Liver (tissue), 9 donors: ENCODE results near the gene ARAF. TPM values are rescaled to one million over a fixed set of nuclear protein-coding genes. Genes with fewer than 3 reads are reported as not detected.

Experiments used
- DNase-seq: peaks from one replicate; pipeline ENCODE4 v3.0.0-alpha.2; 2017; ENCODE audit warnings: low spot score
- H3K27ac ChIP-seq, 2 donors: one replicate each; pipeline ENCODE4 v1.7.0; 2013; ENCODE audit warnings: inconsistent platforms in 2 of 2, low read length in 2 of 2, control low read depth in 1 of 2, low read depth in 1 of 2, mild to moderate bottlenecking in 1 of 2
- H3K27me3 ChIP-seq, 4 donors: one replicate each; pipeline versions ENCODE4 v1.6.1 to v1.7.0; 2013; ENCODE audit warnings: low read length in 3 of 4, inconsistent platforms in 1 of 4, mild to moderate bottlenecking in 1 of 4, moderate library complexity in 1 of 4; ENCODE audit not compliant: control insufficient read depth in 4 of 4, insufficient read depth in 4 of 4
- H3K36me3 ChIP-seq, 4 donors: one replicate each; pipeline versions ENCODE4 v1.6.1 to v1.7.0; 2013; ENCODE audit warnings: low read length in 3 of 4, mild to moderate bottlenecking in 3 of 4, low read depth in 1 of 4, moderate library complexity in 1 of 4; ENCODE audit not compliant: control insufficient read depth in 4 of 4, insufficient read depth in 3 of 4
- H3K4me1 ChIP-seq, 4 donors: one replicate each; pipeline versions ENCODE4 v1.6.1 to v1.7.0; 2013; ENCODE audit warnings: low read length in 3 of 4, mild to moderate bottlenecking in 3 of 4, moderate library complexity in 1 of 4; ENCODE audit not compliant: control insufficient read depth in 4 of 4, insufficient read depth in 4 of 4
- H3K4me3 ChIP-seq, 3 donors: one replicate each; pipeline versions ENCODE4 v1.6.1 to v1.7.0; 2013; ENCODE audit warnings: low read length in 3 of 3, control low read depth in 1 of 3, low read depth in 1 of 3, mild to moderate bottlenecking in 1 of 3
- H3K9ac ChIP-seq, 2 donors: one replicate each; pipeline ENCODE4 v1.7.0; 2013; ENCODE audit warnings: low read length in 2 of 2, mild to moderate bottlenecking in 2 of 2, moderate library complexity in 2 of 2, control low read depth in 1 of 2, low read depth in 1 of 2
- H3K9me3 ChIP-seq, 4 donors: one replicate each; pipeline versions ENCODE4 v1.6.1 to v1.7.0; 2013; ENCODE audit warnings: low read length in 3 of 4; ENCODE audit not compliant: control insufficient read depth in 4 of 4
- EGR1 ChIP-seq, 2 donors: IDR thresholded peaks; 2 replicates each; pipeline ENCODE4 v1.6.1; 2016 to 2018; ENCODE audit warnings: antibody characterized with exemption in 2 of 2, low read depth in 2 of 2
- FOXA1 ChIP-seq: IDR thresholded peaks from 2 replicates; pipeline ENCODE4 v1.6.1; 2016; ENCODE audit warnings: antibody characterized with exemption
- FOXA2 ChIP-seq: IDR thresholded peaks from 2 replicates; pipeline ENCODE4 v1.6.1; 2016; ENCODE audit warnings: antibody characterized with exemption
- GABPA ChIP-seq, 2 donors: IDR thresholded peaks in 1 of 2; conservative IDR thresholded peaks in 1 of 2; 2 replicates each; pipeline ENCODE4 v1.6.1; 2016; ENCODE audit warnings: antibody characterized with exemption in 2 of 2, mild to moderate bottlenecking in 1 of 2, moderate library complexity in 1 of 2
- HNF4A ChIP-seq, 2 donors: conservative IDR thresholded peaks; 2 replicates each; pipeline ENCODE4 v1.6.1; 2016; ENCODE audit warnings: antibody characterized with exemption in 2 of 2, mild to moderate bottlenecking in 2 of 2
- HNF4G ChIP-seq: IDR thresholded peaks from 2 replicates; pipeline ENCODE4 v1.6.1; 2016; ENCODE audit warnings: antibody characterized with exemption
- JUND ChIP-seq, 2 donors: IDR thresholded peaks; 2 replicates each; pipeline ENCODE4 v1.6.1; 2016; ENCODE audit warnings: antibody characterized with exemption in 2 of 2
- NR2F2 ChIP-seq: IDR thresholded peaks from 2 replicates; pipeline ENCODE4 v1.6.1; 2016; ENCODE audit warnings: antibody characterized with exemption
- RAD21 ChIP-seq, 2 donors: IDR thresholded peaks; 2 replicates each; pipeline ENCODE4 v1.6.1; 2016; ENCODE audit warnings: antibody characterized with exemption in 2 of 2, mild to moderate bottlenecking in 2 of 2
- RXRA ChIP-seq, 2 donors: IDR thresholded peaks; 2 replicates each; pipeline ENCODE4 v1.6.1; 2017 to 2018; ENCODE audit warnings: antibody characterized with exemption in 2 of 2, mild to moderate bottlenecking in 1 of 2
- SP1 ChIP-seq: IDR thresholded peaks from 2 replicates; pipeline ENCODE4 v1.6.1; 2018; ENCODE audit warnings: antibody characterized with exemption, mild to moderate bottlenecking
- TAF1 ChIP-seq: conservative IDR thresholded peaks from 2 replicates; pipeline ENCODE4 v1.6.1; 2016; ENCODE audit warnings: antibody characterized with exemption, mild to moderate bottlenecking
- YY1 ChIP-seq: IDR thresholded peaks from 2 replicates; pipeline ENCODE4 v1.6.1; 2016; ENCODE audit warnings: antibody characterized with exemption, mild to moderate bottlenecking
- WGBS: extraction: QIAGEN DNeasy Blood & Tissue Kit; methylation state at CpG from one replicate; pipeline ENCODE4 v1.1.7; 2013; 5-methylcytosine and 5-hydroxymethylcytosine counted together
- polyA plus RNA-seq, 2 donors: library from polyadenylated mRNA; stranded (reverse) in 1 of 2; unstranded in 1 of 2; fragments of 200-250 nt in 1 of 2; fragments of >200 nt in 1 of 2; fragmentation: Nextera tagmentation in 1 of 2; extraction: Ambion mirVana in 1 of 2; gene quantifications; one replicate each; pipeline versions ENCODE4 v1.2.1 to v1.2.3, GENCODE V29; 2013 to 2015
- total RNA-seq, 2 donors: library from RNA; depleted of rRNA; stranded (reverse); fragments of >200 nt; gene quantifications; one replicate each; pipeline ENCODE4 v1.2.3, GENCODE V29; 2014
- TF ChIP-seq, protein P1 (sequence below): fragments of 150-350 bp; IDR thresholded peaks from 2 replicates; pipeline ENCODE4 v1.5.1; 2017; ENCODE audit warnings: improper control_type of control experiment, low read depth, low read length; ENCODE audit not compliant: missing input control
- TF ChIP-seq, protein P2 (sequence below): IDR thresholded peaks from 2 replicates; pipeline ENCODE4 v1.6.1; 2016; ENCODE audit warnings: antibody characterized with exemption, mild to moderate bottlenecking
- TF ChIP-seq, protein P3 (sequence below): IDR thresholded peaks from 2 replicates; pipeline ENCODE4 v1.6.1; 2016; ENCODE audit warnings: antibody characterized with exemption
- TF ChIP-seq, protein P4 (sequence below): IDR thresholded peaks from 2 replicates; pipeline ENCODE4 v1.6.1; 2016; ENCODE audit warnings: antibody characterized with exemption
- TF ChIP-seq, protein P5 (sequence below): IDR thresholded peaks from 2 replicates; pipeline ENCODE4 v1.6.1; 2016; ENCODE audit warnings: antibody characterized with exemption
- donor health status: healthy.
- donor health status: healthy.
- donor health status: healthy.
- donor health status: healthy.
- donor health status: healthy.

ARAF gene
- total and polyA plus RNA-seq, 4 donors: 16.2 to 59.8 (median 38.9) TPM

DNA sequence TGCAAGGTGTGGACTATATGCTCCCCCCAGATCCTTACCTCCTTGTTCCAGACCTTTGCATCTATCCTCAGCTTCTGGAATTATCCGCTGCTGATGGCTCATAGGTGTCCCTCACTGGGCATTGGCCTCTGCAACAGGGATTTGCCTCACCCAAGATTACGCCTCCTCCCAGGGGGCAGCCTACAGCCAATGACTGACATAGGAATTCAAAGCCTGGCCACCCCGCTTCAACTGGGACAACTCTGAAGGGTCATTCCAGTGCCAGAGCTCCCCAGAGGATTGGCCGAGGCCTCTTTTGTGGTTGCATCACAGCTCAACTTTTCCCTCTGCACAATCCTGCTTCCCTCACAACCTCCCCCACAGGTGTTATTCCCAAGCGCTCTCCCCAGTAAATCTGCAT is 53.6 kb downstream of the ARAF start:
- H3K4me3 ChIP-seq: no peak overlapping the region
- H3K9ac ChIP-seq: no peak overlapping the region
- peaks cover 0 to 3% (median 0%) of the 10 kb centered on the region in 4 donors for H3K4me1 ChIP-seq
- TF ChIP-seq FOXA1 (no peak), TAF1 (no peak), EGR1 (IDR thresholded peaks at IDR 0.05; ENCODE audit: low read depth in 2 of 2) (no peak), FOXA2 (no peak), HNF4A (conservative IDR thresholded peaks at IDR 0.05) (no peak), YY1 (no peak), JUND (IDR thresholded peaks at IDR 0.05) (no peak), SP1 (no peak), RAD21 (IDR thresholded peaks at IDR 0.05) (no peak), HNF4G (no peak), RXRA (IDR thresholded peaks at IDR 0.05) (no peak)
- TF ChIP-seq, protein P1, sequence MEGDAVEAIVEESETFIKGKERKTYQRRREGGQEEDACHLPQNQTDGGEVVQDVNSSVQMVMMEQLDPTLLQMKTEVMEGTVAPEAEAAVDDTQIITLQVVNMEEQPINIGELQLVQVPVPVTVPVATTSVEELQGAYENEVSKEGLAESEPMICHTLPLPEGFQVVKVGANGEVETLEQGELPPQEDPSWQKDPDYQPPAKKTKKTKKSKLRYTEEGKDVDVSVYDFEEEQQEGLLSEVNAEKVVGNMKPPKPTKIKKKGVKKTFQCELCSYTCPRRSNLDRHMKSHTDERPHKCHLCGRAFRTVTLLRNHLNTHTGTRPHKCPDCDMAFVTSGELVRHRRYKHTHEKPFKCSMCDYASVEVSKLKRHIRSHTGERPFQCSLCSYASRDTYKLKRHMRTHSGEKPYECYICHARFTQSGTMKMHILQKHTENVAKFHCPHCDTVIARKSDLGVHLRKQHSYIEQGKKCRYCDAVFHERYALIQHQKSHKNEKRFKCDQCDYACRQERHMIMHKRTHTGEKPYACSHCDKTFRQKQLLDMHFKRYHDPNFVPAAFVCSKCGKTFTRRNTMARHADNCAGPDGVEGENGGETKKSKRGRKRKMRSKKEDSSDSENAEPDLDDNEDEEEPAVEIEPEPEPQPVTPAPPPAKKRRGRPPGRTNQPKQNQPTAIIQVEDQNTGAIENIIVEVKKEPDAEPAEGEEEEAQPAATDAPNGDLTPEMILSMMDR: no peak
- TF ChIP-seq, protein P2, sequence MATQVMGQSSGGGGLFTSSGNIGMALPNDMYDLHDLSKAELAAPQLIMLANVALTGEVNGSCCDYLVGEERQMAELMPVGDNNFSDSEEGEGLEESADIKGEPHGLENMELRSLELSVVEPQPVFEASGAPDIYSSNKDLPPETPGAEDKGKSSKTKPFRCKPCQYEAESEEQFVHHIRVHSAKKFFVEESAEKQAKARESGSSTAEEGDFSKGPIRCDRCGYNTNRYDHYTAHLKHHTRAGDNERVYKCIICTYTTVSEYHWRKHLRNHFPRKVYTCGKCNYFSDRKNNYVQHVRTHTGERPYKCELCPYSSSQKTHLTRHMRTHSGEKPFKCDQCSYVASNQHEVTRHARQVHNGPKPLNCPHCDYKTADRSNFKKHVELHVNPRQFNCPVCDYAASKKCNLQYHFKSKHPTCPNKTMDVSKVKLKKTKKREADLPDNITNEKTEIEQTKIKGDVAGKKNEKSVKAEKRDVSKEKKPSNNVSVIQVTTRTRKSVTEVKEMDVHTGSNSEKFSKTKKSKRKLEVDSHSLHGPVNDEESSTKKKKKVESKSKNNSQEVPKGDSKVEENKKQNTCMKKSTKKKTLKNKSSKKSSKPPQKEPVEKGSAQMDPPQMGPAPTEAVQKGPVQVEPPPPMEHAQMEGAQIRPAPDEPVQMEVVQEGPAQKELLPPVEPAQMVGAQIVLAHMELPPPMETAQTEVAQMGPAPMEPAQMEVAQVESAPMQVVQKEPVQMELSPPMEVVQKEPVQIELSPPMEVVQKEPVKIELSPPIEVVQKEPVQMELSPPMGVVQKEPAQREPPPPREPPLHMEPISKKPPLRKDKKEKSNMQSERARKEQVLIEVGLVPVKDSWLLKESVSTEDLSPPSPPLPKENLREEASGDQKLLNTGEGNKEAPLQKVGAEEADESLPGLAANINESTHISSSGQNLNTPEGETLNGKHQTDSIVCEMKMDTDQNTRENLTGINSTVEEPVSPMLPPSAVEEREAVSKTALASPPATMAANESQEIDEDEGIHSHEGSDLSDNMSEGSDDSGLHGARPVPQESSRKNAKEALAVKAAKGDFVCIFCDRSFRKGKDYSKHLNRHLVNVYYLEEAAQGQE: no peak
- TF ChIP-seq, protein P3, sequence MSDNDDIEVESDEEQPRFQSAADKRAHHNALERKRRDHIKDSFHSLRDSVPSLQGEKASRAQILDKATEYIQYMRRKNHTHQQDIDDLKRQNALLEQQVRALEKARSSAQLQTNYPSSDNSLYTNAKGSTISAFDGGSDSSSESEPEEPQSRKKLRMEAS: no peak
- TF ChIP-seq, protein P4, sequence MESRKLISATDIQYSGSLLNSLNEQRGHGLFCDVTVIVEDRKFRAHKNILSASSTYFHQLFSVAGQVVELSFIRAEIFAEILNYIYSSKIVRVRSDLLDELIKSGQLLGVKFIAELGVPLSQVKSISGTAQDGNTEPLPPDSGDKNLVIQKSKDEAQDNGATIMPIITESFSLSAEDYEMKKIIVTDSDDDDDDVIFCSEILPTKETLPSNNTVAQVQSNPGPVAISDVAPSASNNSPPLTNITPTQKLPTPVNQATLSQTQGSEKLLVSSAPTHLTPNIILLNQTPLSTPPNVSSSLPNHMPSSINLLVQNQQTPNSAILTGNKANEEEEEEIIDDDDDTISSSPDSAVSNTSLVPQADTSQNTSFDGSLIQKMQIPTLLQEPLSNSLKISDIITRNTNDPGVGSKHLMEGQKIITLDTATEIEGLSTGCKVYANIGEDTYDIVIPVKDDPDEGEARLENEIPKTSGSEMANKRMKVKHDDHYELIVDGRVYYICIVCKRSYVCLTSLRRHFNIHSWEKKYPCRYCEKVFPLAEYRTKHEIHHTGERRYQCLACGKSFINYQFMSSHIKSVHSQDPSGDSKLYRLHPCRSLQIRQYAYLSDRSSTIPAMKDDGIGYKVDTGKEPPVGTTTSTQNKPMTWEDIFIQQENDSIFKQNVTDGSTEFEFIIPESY: no peak
- TF ChIP-seq, protein P5, sequence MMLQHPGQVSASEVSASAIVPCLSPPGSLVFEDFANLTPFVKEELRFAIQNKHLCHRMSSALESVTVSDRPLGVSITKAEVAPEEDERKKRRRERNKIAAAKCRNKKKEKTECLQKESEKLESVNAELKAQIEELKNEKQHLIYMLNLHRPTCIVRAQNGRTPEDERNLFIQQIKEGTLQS: no peak
- H3K27ac ChIP-seq: no peak overlapping the region
- H3K36me3 ChIP-seq: no peaks in the 10 kb centered on the region
- WGBS: 75% methylated on average over 5 of the region's 5 CpGs
- no peaks in the 10 kb centered on the region for H3K9me3 ChIP-seq
- no peaks in the 10 kb centered on the region for H3K27me3 ChIP-seq
- DNase-seq: no peak

DNA sequence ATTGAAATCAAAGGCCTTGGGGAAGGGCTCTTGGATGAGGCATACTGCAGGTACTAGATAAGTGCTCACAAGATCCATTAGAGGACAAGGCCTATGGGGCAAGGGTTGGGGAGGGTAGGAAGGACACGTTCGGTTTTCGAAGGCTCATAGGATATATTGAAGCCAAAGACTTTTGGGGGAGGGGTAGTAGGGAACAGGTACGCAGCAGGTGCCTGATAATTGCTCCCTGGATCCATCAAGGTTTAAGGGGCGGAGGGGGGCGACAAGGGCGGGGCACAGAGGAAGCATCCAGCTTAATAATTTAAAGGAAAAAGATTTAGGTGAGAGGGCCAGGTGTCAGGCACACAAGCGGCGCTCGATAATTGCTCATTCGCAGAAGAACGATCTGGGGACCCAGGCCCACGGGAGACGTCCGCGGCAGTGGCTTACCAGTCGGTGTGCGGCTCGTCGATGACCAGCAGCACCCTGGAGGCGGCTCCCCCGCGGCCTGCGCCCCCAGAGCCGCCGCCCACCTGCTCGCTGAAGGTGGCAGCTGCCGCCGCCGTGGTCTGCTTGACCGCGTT is 58.0 kb downstream of the ARAF start:
- H3K9me3 ChIP-seq: no peaks in the 10 kb centered on the region
- no peak for DNase-seq
- H3K4me1 ChIP-seq: peaks cover 0 to 4% (median 0%) of the 10 kb centered on the region in 4 donors
- no peak overlapping the region for H3K27ac ChIP-seq
- H3K9ac ChIP-seq: no peak overlapping the region
- H3K27me3 ChIP-seq: no peaks in the 10 kb centered on the region
- H3K36me3 ChIP-seq: no peaks in the 10 kb centered on the region
- WGBS: 35% methylated on average over 32 of the region's 32 CpGs
- H3K4me3 ChIP-seq: peak overlapping the region in 1 of 3 donors; percentile 42
- TF ChIP-seq RAD21 (IDR thresholded peaks at IDR 0.05) (no peak), NR2F2 (no peak), JUND (IDR thresholded peaks at IDR 0.05) (no peak), SP1 (no peak), RXRA (IDR thresholded peaks at IDR 0.05) (no peak), GABPA (IDR thresholded peaks at IDR 0.05 in 1 of 2, conservative IDR thresholded peaks at IDR 0.05 in 1 of 2) (no peak)
- TF ChIP-seq, protein P1: no peak
- TF ChIP-seq, protein P3: no peak
- TF ChIP-seq, protein P2: no peak
